K562 (cell line): ENCODE results near the gene YTHDF1. TPM values are rescaled to one million over a fixed set of nuclear protein-coding genes. Genes with fewer than 3 reads are reported as not detected.

Experiments
- ATAC-seq: fragments of 200-7000 bp; cut with Tn5 transposase; 3 replicates; pipeline ENCODE4 v1.9.1; 2020; ENCODE audit warnings: moderate library complexity
- BruUV-seq: library from RNA; stranded (reverse); fragments of 400-500 nt; replicated peaks from 2 replicates; lab custom pipeline; 2021; lab: Mats Ljungman, UMichigan
- CTCF ChIA-PET: fragments of 300-600 bp; formaldehyde crosslinking; extraction: SDS; loops from one replicate; lab custom pipeline; 2021; ENCODE audit warnings: low intra/inter-chr PET ratio; lab: Yijun Ruan, JAX
- POLR2A ChIA-PET: fragments of 300-600, 350-650 bp; sonication (Branson Sonifier 250); formaldehyde crosslinking; extraction: SDS; loops from one replicate; lab custom pipeline; 2021; ENCODE audit warnings: antibody characterized with exemption, inconsistent platforms; lab: Yijun Ruan, JAX
- DNase-seq, 4 experiments: peaks; one replicate each; pipeline versions ENCODE4 v3.0.0 to v3.0.0-alpha.2; 2011 to 2018; ENCODE audit warnings: low spot score in 3 of 4, mixed read lengths in 3 of 4; ENCODE audit errors: extremely low read depth in 1 of 4
- FAIRE-seq: peaks from 2 replicates; lab custom pipeline; 2011; peaks lifted over from hg19 to GRCh38; lab: Jason Lieb, UNC
- H2AFZ ChIP-seq: 2 replicates; pipeline ENCODE4 v1.6.0; 2011; ENCODE audit warnings: low read depth, low read length, control low read depth, inconsistent platforms
- H3K27ac ChIP-seq: fragments of 200-600 bp; 3 replicates; pipeline ENCODE4 v1.8.0; 2011; ENCODE audit warnings: low read depth, mild to moderate bottlenecking, control low read depth, inconsistent platforms, low read length, moderate library complexity, mixed read lengths; ENCODE audit errors: extremely low read depth
- H3K27me3 ChIP-seq, 2 experiments: fragments of 300-600 bp in 1 of 2; 2 replicates in 1 of 2; 3 replicates in 1 of 2; pipeline versions ENCODE4 v1.6.0 to v1.8.0; 2011; ENCODE audit warnings: inconsistent platforms in 2 of 2, low read length in 2 of 2, mild to moderate bottlenecking in 1 of 2, mixed read lengths in 1 of 2, moderate library complexity in 1 of 2; ENCODE audit not compliant: control insufficient read depth in 2 of 2, insufficient read depth in 2 of 2
- H3K36me3 ChIP-seq: fragments of 300-600 bp; 3 replicates; pipeline ENCODE4 v1.8.0; 2011; ENCODE audit warnings: mild to moderate bottlenecking, low read length, inconsistent platforms; ENCODE audit not compliant: control insufficient read depth, insufficient read depth
- H3K4me1 ChIP-seq, 2 experiments: fragments of 200-600 bp in 1 of 2; replicated peaks in 1 of 2; 2 replicates in 1 of 2; 3 replicates in 1 of 2; pipeline versions ENCODE4 v1.5.1 to v1.8.0; 2011; ENCODE audit warnings: inconsistent platforms in 2 of 2, low read length in 2 of 2, mild to moderate bottlenecking in 1 of 2, mixed read lengths in 1 of 2, moderate library complexity in 1 of 2; ENCODE audit not compliant: control insufficient read depth in 2 of 2, insufficient read depth in 2 of 2
- H3K4me2 ChIP-seq: 2 replicates; pipeline ENCODE4 v1.6.1; 2011; ENCODE audit warnings: low read length, control low read depth, inconsistent platforms, mixed read lengths; ENCODE audit not compliant: insufficient read depth
- H3K4me3 ChIP-seq: fragments of 200-600 bp; sonication (generic), shearing (Covaris generic); 2 replicates; pipeline ENCODE4 v1.5.1; 2016; ENCODE audit warnings: control low read depth, inconsistent platforms
- H3K79me2 ChIP-seq: fragments of 200-600 bp; 3 replicates; pipeline ENCODE4 v1.8.0; 2011; ENCODE audit warnings: low read length, inconsistent platforms; ENCODE audit not compliant: control insufficient read depth, insufficient read depth
- H3K9ac ChIP-seq, 2 experiments: 2 replicates each; pipeline versions ENCODE4 v1.6.0 to v1.6.1; 2011; ENCODE audit warnings: low read depth in 2 of 2, low read length in 2 of 2, control low read depth in 1 of 2, inconsistent platforms in 1 of 2, mild to moderate bottlenecking in 1 of 2, mixed read lengths in 1 of 2; ENCODE audit not compliant: insufficient read depth in 1 of 2
- H3K9me1 ChIP-seq: one replicate; pipeline ENCODE4 v1.6.0; 2011; ENCODE audit warnings: inconsistent platforms, mild to moderate bottlenecking, low read length, moderate library complexity; ENCODE audit not compliant: control insufficient read depth, insufficient read depth
- H3K9me3 ChIP-seq: replicated peaks from 2 replicates; pipeline ENCODE4 v1.5.1; 2011; ENCODE audit warnings: low read depth, low read length, inconsistent platforms; ENCODE audit not compliant: control insufficient read depth, insufficient read depth
- H4K20me1 ChIP-seq: replicated peaks from 2 replicates; pipeline ENCODE4 v1.6.1; 2011; ENCODE audit warnings: low read length, inconsistent platforms, mixed read lengths; ENCODE audit not compliant: control insufficient read depth, insufficient read depth
- BRD4 ChIP-seq: fragments of 200-600 bp; sonication (generic); IDR thresholded peaks from 2 replicates; pipeline ENCODE4 v1.6.1; 2017; ENCODE audit warnings: inconsistent platforms
- CXXC5 ChIP-seq: fragments of 250-450 bp; sonication (Bioruptor Pico); IDR thresholded peaks from 2 replicates; pipeline ENCODE4 v1.8.0; 2022; ENCODE audit warnings: inconsistent platforms, mild to moderate bottlenecking, moderate library complexity
- EWSR1 ChIP-seq: fragments of 450-650 bp; IDR thresholded peaks from 2 replicates; pipeline ENCODE4 v1.6.1; 2018; ENCODE audit warnings: borderline replicate concordance, mild to moderate bottlenecking, low read depth, moderate library complexity; ENCODE audit not compliant: partially characterized antibody
- TCF3 ChIP-seq: sonication (generic); formaldehyde crosslinking; IDR thresholded peaks from 2 replicates; pipeline ENCODE4 v1.4.0; 2020; ENCODE audit warnings: mild to moderate bottlenecking, missing genetic modification reagents
- ZNF76 ChIP-seq: fragments of 250-450 bp; sonication (Bioruptor Pico); IDR thresholded peaks from 2 replicates; pipeline ENCODE4 v1.4.0; 2020; ENCODE audit warnings: mild to moderate bottlenecking, moderate library complexity, borderline replicate concordance
- WGBS: fragments of 100-300 bp; shearing (Covaris generic); methylation state at CpG from one replicate; pipeline ENCODE4 v1.1.6; 2016; ENCODE audit warnings: low coverage, mixed read lengths; ENCODE audit not compliant: insufficient coverage; ENCODE audit errors: missing lambda C conversion rate; 5-methylcytosine and 5-hydroxymethylcytosine counted together
- in situ Hi-C: fragments of 300-500 bp; cut with MboI; formaldehyde crosslinking; loops from 4 replicates; pipeline ENCODE4 v1.15.0; 2018; ENCODE audit warnings: inconsistent platforms, mixed read lengths
- intact Hi-C: fragments of 100-400 bp; cut with micrococcal nuclease; formaldehyde crosslinking; loops from 2 replicates; pipeline ENCODE4 v1.14.2; 2022
- polyA plus RNA-seq, 8 experiments: library from polyadenylated mRNA; depleted of rRNA in 4 of 8; stranded (reverse) in 5 of 8; unstranded in 3 of 8; fragments of >200 nt; fragmentation: Nextera tagmentation in 2 of 8; fragmentation: Illumina TruSeq in 1 of 8; extraction: Ambion mirVana in 2 of 8; extraction: Trizol in 1 of 8; gene quantifications; 2 replicates each; pipeline versions ENCODE4 v1.2.1 to v1.2.3, GENCODE V29; 2011 to 2014; ENCODE audit warnings: inconsistent platforms in 1 of 8, missing spikeins in 1 of 8
- total RNA-seq, 7 experiments: library from RNA; depleted of rRNA in 6 of 7; stranded (reverse); fragments of >200 nt in 6 of 7; fragmentation: Illumina TruSeq in 2 of 7; extraction: Trizol in 2 of 7; gene quantifications; 2 replicates each; pipeline versions ENCODE4 v1.2.1 to v1.2.3, GENCODE V29; 2011 to 2021; ENCODE audit warnings: low replicate concordance in 1 of 7

Gene YTHDF1
- total and polyA plus RNA-seq, 9 of the 15 experiments (the other 6 are each of a cell fraction or from before 2014, with no cell fraction given) = 10.1 to 42.4 (median 27.8) TPM

DNA sequence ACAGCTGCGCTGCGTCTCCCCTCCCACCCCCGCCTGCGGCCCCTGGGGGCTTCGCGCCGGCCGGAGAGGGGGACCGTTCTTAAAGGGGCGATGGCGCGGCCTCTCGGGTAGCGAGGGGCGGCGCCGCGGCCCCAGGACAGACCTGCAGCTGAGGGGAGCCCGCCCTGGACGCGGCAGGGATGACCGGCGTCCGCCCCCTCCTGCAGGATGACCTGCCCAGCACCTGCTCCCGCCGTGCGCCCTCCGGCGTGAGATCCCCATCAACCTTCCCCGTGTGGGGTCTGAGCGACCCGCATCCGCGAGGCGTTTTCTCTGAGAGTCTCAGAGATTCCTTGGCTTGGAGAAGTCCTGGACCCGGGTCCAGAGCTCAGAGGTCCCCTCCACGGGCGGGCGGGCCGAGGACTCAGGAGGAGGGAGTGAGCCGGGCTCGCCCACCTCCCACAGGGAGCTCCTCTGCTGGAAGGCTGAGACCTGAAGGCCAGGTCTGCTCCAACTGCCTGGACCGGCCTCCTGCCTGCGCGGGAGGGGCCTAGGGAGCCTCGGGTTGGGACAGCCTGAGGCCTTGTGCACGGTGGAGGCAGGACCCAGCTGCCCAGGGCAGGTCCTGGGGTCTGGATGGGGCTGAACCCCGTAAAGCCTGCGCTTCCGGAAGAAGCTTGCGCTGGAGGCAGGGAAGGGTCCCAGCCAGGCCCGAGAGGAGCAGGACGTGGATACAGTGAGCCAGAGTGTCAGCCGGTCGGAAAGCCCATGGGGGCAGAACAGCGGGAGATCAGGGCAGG lies 38.9 kb upstream of the YTHDF1 start:
- no peak overlapping the region for H3K4me2 ChIP-seq
- no peak overlapping the region for H3K27ac ChIP-seq
- no peak overlapping the region for H3K9ac ChIP-seq
- ChIA-PET CTCF (no interaction called here), POLR2A (interaction anchor here (0.5 to 1.1 kb wide), 2 partner anchors 30 to 334 kb away, joined by 3 read pairs; no protein-coding TSS in a partner anchor)
- BruUV-seq = no TSS peak
- H3K4me1 ChIP-seq = peaks cover 0 to 21% of the 10 kb centered on the region in 2 experiments; a peak in 2 of 5 replicates
- no peak overlapping the region for H3K4me3 ChIP-seq
- ATAC-seq (no peak), DNase-seq (no peak)
- no peak overlapping the region for H2AFZ ChIP-seq
- H3K27me3 ChIP-seq = peaks cover 26 to 78% of the 10 kb centered on the region in 2 experiments; a peak in 4 of 5 replicates
- 10% methylated on average over 14 of the region's 56 CpGs for WGBS
- no peaks in the 10 kb centered on the region for H3K36me3 ChIP-seq
- 0 out of 2 replicates have a peak, but pooled peaks cover 15% of the 10 kb centered on the region for H4K20me1 ChIP-seq
- no peaks in the 10 kb centered on the region for H3K9me3 ChIP-seq
- TF ChIP-seq TCF3 (CRISPR knock-in tag) (no peak), EWSR1 (no peak), ZNF76 (CRISPR knock-in tag) (no peak), BRD4 (no peak), CXXC5 (CRISPR knock-in tag) (no peak)
- TF ChIP-seq, all 486 proteins: peak for 0
- FAIRE-seq = no peak
- intact Hi-C loops (no loop called here), in situ Hi-C loops (no loop called here)
- no peaks in the 10 kb centered on the region for H3K79me2 ChIP-seq
- no peaks in the 10 kb centered on the region for H3K9me1 ChIP-seq
